IPS-15b (cell line): Measurements from ENCODE around the gene OSBPL8.
"Not testable (repeated sequence)": the region's sequence is repeated elsewhere in the genome, so short reads cannot be mapped to it uniquely, and the experiment has no call there.

ENCODE experiments used
- H3K27me3 ChIP-seq: one replicate; pipeline ENCODE4 v1.6.1; 2013; ENCODE audit warnings: low read length; ENCODE audit not compliant: control insufficient read depth, insufficient read depth
- H3K36me3 ChIP-seq: one replicate; pipeline ENCODE4 v1.6.1; 2013; ENCODE audit warnings: low read length; ENCODE audit not compliant: control insufficient read depth, insufficient read depth
- H3K4me1 ChIP-seq: one replicate; pipeline ENCODE4 v1.6.1; 2013; ENCODE audit warnings: mild to moderate bottlenecking, low read length; ENCODE audit not compliant: control insufficient read depth, insufficient read depth
- H3K4me3 ChIP-seq: one replicate; pipeline ENCODE4 v1.5.1; 2013; ENCODE audit warnings: low read depth, low read length
- H3K9ac ChIP-seq: one replicate; pipeline ENCODE4 v1.6.1; 2013; ENCODE audit warnings: low read depth, mild to moderate bottlenecking, low read length
- H3K9me3 ChIP-seq: one replicate; pipeline ENCODE4 v1.6.1; 2013; ENCODE audit warnings: mild to moderate bottlenecking, low read length; ENCODE audit not compliant: control insufficient read depth, insufficient read depth

OSBPL8 gene

DNA sequence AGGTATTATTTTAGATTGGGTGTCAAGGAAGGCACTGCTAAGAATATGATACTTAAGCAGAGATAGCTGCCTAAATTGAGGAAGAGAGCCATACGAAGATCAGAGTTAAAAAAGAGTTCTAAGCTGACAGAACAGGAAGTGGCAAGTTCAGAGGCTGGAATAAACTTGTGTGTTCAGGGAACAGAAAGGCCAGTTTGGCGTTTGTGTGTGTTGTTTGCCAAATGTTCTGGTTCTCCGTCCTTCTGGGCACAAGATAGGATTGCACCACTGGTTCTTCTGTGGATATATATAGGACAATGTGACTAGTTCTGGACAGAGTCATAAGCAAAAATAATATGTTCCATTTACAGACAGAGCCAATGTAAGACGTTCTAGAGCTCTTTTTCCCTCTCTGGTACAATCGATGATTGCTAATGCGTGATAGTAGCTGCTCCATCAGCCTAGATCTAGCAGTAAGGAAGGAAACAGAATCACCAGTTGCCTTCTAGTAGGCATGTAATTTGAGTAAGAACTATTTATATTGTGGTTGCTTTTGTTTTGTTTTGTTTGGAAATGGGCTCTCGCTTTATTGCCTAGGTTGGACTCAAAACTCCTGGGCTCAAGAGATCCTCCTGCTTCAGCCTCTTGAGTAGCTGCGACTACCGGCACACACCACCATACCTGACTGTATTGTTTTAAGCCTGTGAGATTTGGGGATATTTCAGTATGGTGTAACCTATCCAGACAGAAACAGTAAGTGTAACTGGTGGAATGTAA is 218.7 kb downstream of the OSBPL8 start:
- Histone ChIP-seq H3K9me3 (no peaks in the 10 kb centered on the region), H3K4me1 (no peaks in the 10 kb centered on the region)

DNA sequence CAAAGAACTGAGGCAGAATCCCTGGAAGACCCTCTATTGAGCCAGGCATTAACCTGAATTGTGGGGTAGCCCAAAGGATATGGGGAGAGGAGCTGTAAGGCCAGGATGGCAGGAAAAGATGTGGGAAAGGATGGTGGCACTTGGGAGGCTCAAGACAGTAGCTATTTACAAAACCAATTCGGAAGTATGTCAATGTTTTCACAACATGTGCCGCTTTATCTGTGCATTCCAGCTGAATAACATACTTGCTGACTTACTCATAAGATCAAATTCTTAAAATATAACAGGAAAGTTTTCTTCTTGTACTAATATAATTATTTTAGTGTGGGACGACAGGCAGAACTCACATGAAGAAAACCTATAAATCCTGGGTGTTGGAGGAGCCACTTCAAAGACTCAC is 222.0 kb downstream of the OSBPL8 start:
- Histone ChIP-seq H3K9me3 (no peaks in the 10 kb centered on the region), H3K4me3 (no peak overlapping the region), H3K4me1 (no peaks in the 10 kb centered on the region), H3K27me3 (no peaks in the 10 kb centered on the region), H3K9ac (no peak overlapping the region), H3K36me3 (no peaks in the 10 kb centered on the region)

More for the DNA sequence above, 218.7 kb downstream of the OSBPL8 start:
- no peak overlapping the region for H3K4me3 ChIP-seq
- H3K36me3 ChIP-seq = no peaks in the 10 kb centered on the region
- H3K27me3 ChIP-seq = no peaks in the 10 kb centered on the region
- H3K9ac ChIP-seq = no peak overlapping the region

DNA sequence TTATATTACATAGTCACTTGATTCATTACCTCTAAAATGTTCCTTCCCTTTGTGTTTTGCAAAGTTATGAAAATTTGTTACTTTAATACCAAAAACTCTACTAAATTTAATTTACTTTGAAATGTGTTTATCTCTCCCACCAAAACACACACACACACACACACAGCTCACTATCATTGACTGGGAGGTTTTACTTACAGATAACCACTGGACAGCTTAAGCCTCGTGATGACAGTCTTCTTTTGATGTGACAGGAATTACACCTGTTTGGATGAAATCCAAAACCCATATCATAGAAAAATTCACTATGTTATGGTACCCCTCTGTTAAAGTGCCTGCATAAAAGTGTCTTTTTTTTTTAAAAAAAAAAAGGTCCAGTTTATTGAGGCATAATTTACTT is 227.0 kb downstream of the OSBPL8 start:
- Histone ChIP-seq H3K27me3 (no peaks in the 10 kb centered on the region), H3K4me1 (no peaks in the 10 kb centered on the region)

DNA sequence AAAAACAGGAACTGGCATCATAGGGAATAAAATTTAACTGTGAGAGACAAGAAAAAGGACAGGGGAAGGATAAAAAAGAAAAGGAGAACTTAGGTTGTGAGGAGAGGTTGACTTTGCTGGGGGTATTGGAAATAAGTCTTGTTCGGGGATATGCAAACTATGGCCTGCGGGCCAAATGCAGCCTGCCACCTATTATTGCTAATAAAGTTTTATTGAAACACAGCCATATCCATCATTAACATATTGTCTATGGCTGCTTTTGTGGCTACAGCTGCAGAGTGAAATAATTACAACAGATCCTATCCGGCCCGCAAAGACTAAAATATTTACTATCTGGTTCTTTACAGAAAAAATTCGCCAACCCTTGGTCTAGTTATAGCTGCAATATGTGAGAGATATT is 230.0 kb downstream of the OSBPL8 start:
- no peaks in the 10 kb centered on the region for H3K4me1 ChIP-seq
- no peak overlapping the region for H3K9ac ChIP-seq
- no peak overlapping the region for H3K4me3 ChIP-seq
- no peaks in the 10 kb centered on the region for H3K36me3 ChIP-seq
- no peaks in the 10 kb centered on the region for H3K9me3 ChIP-seq
- no peaks in the 10 kb centered on the region for H3K27me3 ChIP-seq

More for the DNA sequence above, 227.0 kb downstream of the OSBPL8 start:
- no peak overlapping the region for H3K9ac ChIP-seq
- no peaks in the 10 kb centered on the region for H3K9me3 ChIP-seq
- no peak overlapping the region for H3K4me3 ChIP-seq
- no peaks in the 10 kb centered on the region for H3K36me3 ChIP-seq

DNA sequence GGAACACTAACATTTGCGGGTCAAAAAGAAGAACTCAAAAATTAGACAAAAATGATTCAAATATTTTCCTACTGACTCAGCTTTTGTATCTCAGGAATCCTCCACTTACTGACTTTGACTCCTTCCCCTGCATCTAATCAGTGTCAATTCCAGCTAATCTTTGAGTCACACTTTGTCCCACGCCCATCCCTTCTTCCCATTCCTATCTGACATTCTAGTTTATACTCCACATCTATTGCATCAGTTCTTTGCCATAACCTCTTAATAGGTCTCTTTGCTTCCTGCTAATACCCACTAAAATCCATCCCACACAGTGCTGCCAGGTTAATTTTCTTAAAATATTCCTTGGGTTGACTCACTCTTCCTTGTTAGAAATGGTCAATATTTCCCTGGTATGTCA is 230.4 kb downstream of the OSBPL8 start:
- no peaks in the 10 kb centered on the region for H3K9me3 ChIP-seq
- H3K36me3 ChIP-seq = no peaks in the 10 kb centered on the region
- no peaks in the 10 kb centered on the region for H3K27me3 ChIP-seq
- H3K4me3 ChIP-seq = no peak overlapping the region
- H3K4me1 ChIP-seq = no peaks in the 10 kb centered on the region
- no peak overlapping the region for H3K9ac ChIP-seq

DNA sequence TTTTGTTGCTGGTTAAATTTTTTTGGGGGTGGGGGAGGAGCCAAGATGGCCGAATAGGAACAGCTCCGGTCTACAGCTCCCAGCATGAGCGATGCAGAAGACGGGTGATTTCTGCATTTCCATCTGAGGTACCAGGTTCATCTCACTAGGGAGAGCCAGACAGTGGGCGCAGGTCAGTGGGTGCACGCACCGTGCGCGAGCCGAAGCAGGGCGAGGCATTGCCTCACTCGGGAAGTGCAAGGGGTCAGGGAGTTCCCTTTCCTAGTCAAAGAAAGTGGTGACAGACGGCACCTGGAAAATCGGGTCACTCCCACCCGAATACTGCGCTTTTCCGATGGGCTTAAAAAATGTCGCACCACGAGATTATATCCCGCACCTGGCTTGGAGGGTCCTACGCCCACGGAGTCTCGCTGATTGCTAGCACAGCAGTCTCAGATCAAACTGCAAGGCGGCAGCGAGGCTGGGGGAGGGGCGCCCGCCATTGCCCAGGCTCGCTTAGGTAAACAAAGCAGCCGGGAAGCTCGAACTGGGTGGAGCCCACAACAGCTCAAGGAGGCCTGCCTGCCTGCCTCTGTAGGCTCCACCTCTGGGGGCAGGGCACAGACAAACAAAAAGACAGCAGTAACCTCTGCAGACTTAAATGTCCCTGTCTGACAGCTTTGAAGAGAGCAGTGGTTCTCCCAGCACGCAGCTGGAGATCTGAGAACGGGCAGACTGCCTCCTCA is 239.8 kb downstream of the OSBPL8 start:
- H3K4me1 ChIP-seq, H3K9me3 ChIP-seq, H3K4me3 ChIP-seq, H3K27me3 ChIP-seq, H3K9ac ChIP-seq, H3K36me3 ChIP-seq: not testable (repeated sequence)

DNA sequence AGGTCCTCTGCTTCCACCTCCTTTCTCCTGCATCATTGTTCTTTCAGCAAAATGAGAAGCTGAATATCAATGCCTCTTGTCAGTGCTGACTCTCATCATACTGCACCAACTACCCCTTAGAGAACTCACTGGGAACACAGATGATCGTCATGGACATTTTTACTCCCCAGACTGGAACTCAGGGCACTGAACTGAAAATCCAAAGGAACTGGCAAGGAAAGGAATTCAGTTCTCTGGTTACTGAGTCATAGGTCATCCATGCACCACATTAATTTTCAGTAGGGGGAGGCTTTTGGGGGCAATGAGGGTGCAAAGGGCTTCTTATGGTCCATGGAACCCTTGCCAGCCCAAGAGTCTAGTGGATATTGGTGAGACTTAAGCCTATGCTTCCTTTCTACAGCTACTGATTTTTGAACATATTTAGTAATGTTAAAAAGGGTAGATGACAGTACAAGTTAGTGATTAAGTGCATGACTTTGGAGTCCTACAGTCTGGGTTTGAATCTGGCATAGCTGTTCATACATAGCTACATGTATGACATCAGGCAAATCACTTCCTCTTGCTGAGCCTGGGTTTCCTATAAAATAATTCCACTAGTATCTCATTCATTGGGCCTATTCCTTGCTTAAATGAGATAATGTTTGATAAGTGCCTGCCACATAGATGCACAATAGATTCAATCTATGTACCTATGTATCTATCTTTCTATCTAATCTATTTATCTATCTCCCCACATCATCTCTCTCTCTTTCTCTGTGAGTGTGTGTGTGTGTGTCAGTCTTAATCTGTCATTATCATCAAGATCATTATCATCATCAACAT is 240.6 kb downstream of the OSBPL8 start:
- H3K36me3 ChIP-seq = no peaks in the 10 kb centered on the region
- no peaks in the 10 kb centered on the region for H3K4me1 ChIP-seq
- no peaks in the 10 kb centered on the region for H3K9me3 ChIP-seq
- no peaks in the 10 kb centered on the region for H3K27me3 ChIP-seq
- no peak overlapping the region for H3K4me3 ChIP-seq
- no peak overlapping the region for H3K9ac ChIP-seq

DNA sequence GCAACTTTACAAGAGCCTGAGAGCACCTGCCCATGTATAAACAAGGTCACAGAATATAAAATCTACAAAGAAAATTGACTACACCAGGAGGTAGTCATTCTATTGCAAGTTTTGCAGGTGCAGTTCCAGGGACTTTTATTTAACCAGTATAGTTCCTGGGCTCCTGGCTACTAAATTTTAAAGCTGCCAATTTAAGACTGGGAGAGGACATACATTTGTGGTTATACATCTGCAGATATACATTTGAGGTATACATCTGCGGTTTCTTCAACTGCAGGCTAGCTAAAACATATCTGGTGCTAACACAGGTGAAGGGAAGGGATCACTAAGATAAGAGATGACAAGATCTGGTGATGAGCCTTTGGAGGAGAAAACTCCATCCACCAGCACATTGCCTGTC is 241.6 kb downstream of the OSBPL8 start:
- no peak overlapping the region for H3K4me3 ChIP-seq
- H3K27me3 ChIP-seq = no peaks in the 10 kb centered on the region
- H3K36me3 ChIP-seq = no peaks in the 10 kb centered on the region
- no peaks in the 10 kb centered on the region for H3K9me3 ChIP-seq
- H3K4me1 ChIP-seq = no peaks in the 10 kb centered on the region
- H3K9ac ChIP-seq = no peak overlapping the region

DNA sequence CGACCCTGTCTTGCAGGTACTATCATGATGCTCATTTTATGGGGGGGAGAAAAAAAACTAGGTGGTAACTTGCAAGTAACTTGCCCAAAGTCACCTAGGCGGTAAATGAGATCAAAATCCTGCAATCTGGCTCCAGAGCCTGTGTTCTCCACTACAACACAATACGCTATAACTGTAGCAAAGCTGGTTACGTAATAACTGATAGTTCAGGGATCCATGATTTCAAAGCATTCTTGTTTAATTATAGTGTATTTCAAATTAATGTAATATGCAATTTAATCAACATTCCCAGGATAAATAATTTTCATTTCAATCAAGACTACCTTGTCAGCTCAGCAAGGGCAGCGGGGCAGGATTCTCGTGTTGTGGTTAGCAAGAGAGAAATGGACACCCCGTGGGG is 243.1 kb downstream of the OSBPL8 start:
- Histone ChIP-seq H3K27me3 (no peaks in the 10 kb centered on the region), H3K4me1 (peaks cover 3% of the 10 kb centered on the region), H3K9me3 (no peaks in the 10 kb centered on the region), H3K4me3 (no peak overlapping the region), H3K9ac (no peak overlapping the region), H3K36me3 (no peaks in the 10 kb centered on the region)

DNA sequence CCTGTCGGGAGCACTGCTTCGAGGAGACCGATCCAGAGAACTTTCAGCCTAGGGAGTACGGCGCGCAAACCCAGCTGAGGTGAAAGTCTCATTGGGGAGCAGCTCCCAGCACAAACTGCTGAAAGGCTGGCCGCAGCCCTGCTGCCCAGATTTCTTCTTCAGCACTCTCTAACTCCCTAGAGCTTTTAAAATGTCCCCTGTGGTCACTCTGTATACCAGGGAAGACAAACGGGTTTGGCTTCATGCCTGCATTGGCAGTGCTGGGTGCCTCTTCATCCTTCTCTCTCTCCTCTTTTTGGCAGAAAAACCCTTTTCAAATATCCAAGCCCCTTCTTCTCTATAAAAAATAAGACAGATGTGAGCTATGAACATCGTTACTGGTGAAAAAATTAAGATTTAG is 246.3 kb downstream of the OSBPL8 start:
- no peaks in the 10 kb centered on the region for H3K27me3 ChIP-seq
- H3K36me3 ChIP-seq = no peaks in the 10 kb centered on the region
- no peak overlapping the region for H3K9ac ChIP-seq
- no peak overlapping the region for H3K4me3 ChIP-seq
- H3K9me3 ChIP-seq = no peaks in the 10 kb centered on the region
- H3K4me1 ChIP-seq = peaks cover 3% of the 10 kb centered on the region

DNA sequence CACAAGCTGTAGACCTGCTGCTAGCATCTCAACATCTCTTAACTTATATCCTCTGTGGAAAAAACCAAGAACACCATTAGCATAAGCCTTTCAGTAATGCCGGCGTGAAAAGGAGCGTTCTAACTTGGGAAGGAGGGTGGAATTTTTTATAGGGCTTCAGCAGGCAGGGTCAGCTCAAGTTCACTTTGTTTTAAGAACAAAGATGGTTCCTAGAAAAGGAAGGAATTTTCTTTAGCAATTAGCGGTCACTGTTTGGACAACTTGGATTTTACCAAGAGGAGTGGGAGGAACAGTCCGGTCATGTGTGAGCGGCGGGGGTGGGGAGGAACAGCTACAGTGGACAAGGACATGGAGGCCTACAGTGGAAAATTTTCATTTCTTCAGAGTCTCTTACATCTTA is 247.3 kb downstream of the OSBPL8 start:
- Histone ChIP-seq H3K36me3 (no peaks in the 10 kb centered on the region), H3K4me3 (no peak overlapping the region), H3K27me3 (no peaks in the 10 kb centered on the region), H3K9me3 (no peaks in the 10 kb centered on the region), H3K4me1 (peaks cover 3% of the 10 kb centered on the region), H3K9ac (no peak overlapping the region)
